ENCODE data around the gene MAN2A2.
"Not testable (repeated sequence)": the region's sequence is repeated elsewhere in the genome, so short reads cannot be mapped to it uniquely, and the experiment has no call there.

Gene MAN2A2

DNA sequence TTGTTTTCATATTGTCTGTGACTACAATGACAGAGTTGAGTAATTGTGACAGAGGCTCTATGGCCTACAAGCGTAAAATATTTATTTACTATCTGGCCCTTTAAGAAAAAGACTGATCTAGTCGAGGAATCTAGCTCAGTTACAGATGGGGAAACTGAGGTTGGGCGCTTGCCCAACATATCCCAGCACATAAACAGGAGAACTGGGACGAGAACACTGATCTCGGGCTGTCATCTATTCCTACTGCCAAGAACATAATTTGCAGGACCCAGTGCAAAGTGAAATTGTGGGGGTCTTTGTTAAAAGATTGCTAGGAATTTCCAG lies 16.8 kb upstream of the MAN2A2 start:
- H3K4me3 Mint-ChIP-seq, result no peak overlapping the region
- no peaks in the 10 kb centered on the region for H3K9me3 Mint-ChIP-seq
- ATAC-seq, result no peak
- H3K27ac Mint-ChIP-seq, result peak overlapping the region; percentile 72
- peaks cover 92% of the 10 kb centered on the region for H3K36me3 Mint-ChIP-seq
- peaks cover 63% of the 10 kb centered on the region for H3K4me1 Mint-ChIP-seq
- no peak for DNase-seq (ENCODE audit: low spot score in 2 of 2)

DNA sequence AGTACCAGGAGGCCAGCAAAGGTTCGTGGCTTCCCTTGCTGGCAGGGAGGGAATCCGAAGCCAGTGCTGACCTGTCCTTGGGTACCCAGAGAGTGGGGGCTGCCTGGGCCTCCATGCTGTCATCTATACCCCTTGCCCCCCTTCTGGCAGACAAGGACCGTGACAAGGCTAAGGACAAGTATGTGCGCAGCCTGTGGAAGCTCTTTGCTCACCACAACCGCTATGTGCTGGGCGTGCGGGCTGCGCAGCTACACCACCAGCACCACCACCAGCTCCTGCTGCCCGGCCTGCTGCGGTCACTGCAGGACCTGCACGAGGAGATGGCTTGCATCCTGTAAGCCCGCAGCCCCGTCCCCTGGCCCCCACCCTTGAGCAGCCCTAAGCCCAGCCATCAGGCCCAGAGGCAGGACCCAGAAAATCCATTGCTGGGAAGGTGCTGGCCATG lies 16.0 kb upstream of the MAN2A2 start:
- Mint-ChIP-seq H3K4me3 (no peak overlapping the region), H3K27ac (peak overlapping the region; percentile 34), H3K4me1 (peaks cover 56% of the 10 kb centered on the region), H3K36me3 (peaks cover 92% of the 10 kb centered on the region), H3K9me3 (no peaks in the 10 kb centered on the region)
- DNase-seq (ENCODE audit: low spot score in 2 of 2) (no peak), ATAC-seq (no peak)

DNA sequence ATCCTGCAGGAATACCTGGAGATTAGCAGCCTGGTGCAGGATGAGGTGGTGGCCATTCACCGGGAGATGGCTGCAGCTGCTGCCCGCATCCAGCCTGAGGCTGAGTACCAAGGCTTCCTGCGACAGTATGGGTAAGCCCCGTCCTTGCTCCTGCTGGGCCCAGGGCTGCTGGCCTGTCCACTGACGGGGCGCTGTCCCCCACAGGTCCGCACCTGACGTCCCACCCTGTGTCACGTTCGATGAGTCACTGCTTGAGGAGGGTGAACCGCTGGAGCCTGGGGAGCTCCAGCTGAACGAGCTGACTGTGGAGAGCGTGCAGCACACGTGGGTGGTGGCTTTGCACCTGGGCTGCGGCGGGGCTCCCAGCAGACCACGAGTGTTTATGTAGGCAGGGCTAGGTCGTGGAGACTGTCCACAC lies 13.8 kb upstream of the MAN2A2 start:
- Mint-ChIP-seq H3K4me1 (peaks cover 45% of the 10 kb centered on the region), H3K36me3 (peaks cover 93% of the 10 kb centered on the region), H3K9me3 (no peaks in the 10 kb centered on the region), H3K27ac (peak overlapping the region; percentile 77), H3K4me3 (peak overlapping the region; percentile 20)
- DNase-seq (ENCODE audit: low spot score in 2 of 2) (peak in 1 of 2 donors; percentile 64), ATAC-seq (peak; percentile 62)

DNA sequence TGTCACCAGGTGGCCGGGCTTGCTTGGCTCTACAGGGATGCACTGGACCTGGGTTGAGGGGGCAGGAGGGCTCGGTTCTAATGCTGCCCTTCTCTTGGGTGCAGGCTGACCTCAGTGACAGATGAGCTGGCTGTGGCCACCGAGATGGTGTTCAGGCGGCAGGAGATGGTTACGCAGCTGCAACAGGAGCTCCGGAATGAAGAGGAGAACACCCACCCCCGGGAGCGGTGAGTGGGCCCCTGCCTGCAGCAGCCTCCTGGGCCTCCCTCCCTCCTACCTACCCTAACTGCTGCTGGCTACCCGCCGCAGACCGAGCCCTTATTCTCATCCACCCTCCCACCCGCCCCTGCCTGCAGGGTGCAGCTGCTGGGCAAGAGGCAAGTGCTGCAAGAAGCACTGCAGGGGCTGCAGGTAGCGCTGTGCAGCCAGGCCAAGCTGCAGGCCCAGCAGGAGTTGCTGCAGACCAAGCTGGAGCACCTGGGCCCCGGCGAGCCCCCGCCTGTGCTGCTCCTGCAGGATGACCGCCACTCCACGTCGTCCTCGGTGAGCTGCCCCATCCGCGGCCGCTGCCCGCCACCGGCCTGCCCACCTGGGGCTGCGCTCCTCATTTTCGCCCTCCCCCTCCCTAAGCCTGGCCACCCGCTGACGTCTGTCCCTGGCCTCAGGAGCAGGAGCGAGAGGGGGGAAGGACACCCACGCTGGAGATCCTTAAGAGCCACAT lies 13.2 kb upstream of the MAN2A2 start:
- DNase-seq (ENCODE audit: low spot score in 2 of 2), result peak in 1 of 2 donors; percentile 59
- no peak for ATAC-seq
- Mint-ChIP-seq H3K9me3 (no peaks in the 10 kb centered on the region), H3K36me3 (peaks cover 93% of the 10 kb centered on the region), H3K27ac (peak overlapping the region; percentile 77), H3K4me3 (peak overlapping the region; percentile 20), H3K4me1 (peaks cover 42% of the 10 kb centered on the region)

DNA sequence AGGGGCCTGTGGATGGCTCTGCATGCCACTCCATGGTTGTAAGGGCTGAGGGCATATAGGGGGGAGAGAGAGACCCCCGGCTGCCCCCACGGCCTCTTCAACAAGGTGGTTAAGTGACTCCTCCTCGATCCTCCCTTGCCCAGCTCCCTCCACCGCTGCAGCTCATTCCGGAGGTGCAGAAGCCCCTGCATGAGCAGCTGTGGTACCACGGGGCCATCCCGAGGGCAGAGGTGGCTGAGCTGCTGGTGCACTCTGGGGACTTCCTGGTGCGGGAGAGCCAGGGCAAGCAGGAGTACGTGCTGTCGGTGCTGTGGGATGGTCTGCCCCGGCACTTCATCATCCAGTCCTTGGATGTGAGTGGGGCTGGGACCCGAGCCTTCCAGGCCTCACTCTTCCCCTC lies 12.3 kb upstream of the MAN2A2 start:
- H3K9me3 Mint-ChIP-seq, result no peaks in the 10 kb centered on the region
- no peak overlapping the region for H3K4me3 Mint-ChIP-seq
- H3K36me3 Mint-ChIP-seq, result peaks cover 93% of the 10 kb centered on the region
- H3K27ac Mint-ChIP-seq, result no peak overlapping the region
- DNase-seq (ENCODE audit: low spot score in 2 of 2) (no peak), ATAC-seq (no peak)
- peaks cover 33% of the 10 kb centered on the region for H3K4me1 Mint-ChIP-seq

DNA sequence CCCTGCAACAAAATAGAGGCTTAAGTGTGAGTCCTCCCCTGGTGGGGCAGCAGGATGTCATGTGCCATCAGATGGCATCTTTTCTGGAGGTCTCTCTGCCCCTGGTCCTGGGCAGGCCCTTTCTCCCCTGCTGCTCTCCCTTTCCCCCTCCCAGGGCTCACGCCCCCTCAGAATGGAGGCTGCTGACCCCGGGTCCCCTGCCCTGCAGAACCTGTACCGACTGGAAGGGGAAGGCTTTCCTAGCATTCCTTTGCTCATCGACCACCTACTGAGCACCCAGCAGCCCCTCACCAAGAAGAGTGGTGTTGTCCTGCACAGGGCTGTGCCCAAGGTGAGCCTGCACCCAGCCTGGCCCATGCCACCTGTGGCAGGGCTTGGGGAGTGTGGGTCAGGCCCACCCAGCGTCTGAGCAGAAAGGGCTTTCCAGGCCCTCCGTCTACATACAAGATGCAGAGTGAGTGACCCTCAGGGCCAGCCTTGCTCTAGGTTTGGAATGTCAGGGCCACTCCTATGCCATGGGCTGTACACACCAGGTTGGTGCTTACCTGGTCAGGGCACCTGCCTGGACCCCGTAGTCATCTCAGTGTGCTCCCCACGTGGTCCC lies 11.7 kb upstream of the MAN2A2 start:
- Mint-ChIP-seq H3K4me3 (no peak overlapping the region), H3K36me3 (peaks cover 95% of the 10 kb centered on the region), H3K9me3 (no peaks in the 10 kb centered on the region), H3K4me1 (peaks cover 27% of the 10 kb centered on the region), H3K27ac (no peak overlapping the region)
- ATAC-seq, result no peak
- no peak for DNase-seq (ENCODE audit: low spot score in 2 of 2)

DNA sequence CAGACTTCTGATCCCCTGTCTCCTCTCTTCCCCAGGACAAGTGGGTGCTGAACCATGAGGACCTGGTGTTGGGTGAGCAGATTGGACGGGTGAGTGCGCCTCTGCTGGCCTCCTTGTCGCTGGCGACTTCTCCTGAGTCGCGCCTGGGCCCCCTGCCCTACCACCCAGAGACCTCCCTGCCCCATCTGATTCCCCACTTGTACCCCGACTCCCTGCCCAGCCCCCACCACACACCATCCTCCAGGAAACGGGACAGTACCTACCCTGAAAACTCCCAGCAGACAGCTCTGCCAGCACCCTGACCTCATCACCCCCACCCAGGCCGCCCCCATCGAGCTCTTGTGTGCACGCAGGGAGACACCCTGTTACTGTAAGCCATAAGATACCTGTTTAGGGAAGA lies 11.1 kb upstream of the MAN2A2 start:
- H3K36me3 Mint-ChIP-seq, result peaks cover 92% of the 10 kb centered on the region
- H3K9me3 Mint-ChIP-seq, result no peaks in the 10 kb centered on the region
- ATAC-seq (no peak), DNase-seq (ENCODE audit: low spot score in 2 of 2) (no peak)
- no peak overlapping the region for H3K4me3 Mint-ChIP-seq
- H3K4me1 Mint-ChIP-seq, result peaks cover 24% of the 10 kb centered on the region
- no peak overlapping the region for H3K27ac Mint-ChIP-seq

DNA sequence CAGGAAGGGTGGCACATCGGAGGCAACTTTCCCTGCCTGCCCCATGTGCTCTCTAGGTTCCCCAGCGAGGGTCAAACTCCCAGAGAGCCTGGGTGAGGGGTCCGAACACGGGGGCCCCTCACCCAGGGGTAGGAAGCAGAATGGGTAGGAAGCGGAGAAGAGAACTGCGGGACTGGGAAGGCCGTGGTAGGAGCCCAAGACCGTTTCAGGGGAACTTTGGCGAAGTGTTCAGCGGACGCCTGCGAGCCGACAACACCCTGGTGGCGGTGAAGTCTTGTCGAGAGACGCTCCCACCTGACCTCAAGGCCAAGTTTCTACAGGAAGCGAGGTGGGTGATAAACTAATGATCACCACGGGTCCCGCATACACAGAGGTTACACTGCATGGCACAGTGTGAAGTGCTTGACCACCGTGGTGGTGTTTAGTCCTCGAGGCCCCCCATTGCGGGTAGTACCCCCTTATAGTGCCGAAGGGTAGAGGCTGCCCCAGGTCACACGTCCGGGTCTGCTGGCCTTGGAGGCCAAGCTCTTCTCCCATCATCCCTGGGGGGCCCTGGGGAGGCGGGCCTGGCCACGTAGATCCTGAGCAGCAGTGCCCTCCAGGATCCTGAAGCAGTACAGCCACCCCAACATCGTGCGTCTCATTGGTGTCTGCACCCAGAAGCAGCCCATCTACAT lies 10.5 kb upstream of the MAN2A2 start:
- DNase-seq (ENCODE audit: low spot score in 2 of 2) (no peak), ATAC-seq (no peak)
- Mint-ChIP-seq H3K9me3 (no peaks in the 10 kb centered on the region), H3K4me1 (peaks cover 20% of the 10 kb centered on the region), H3K27ac (no peak overlapping the region), H3K4me3 (no peak overlapping the region), H3K36me3 (peaks cover 86% of the 10 kb centered on the region)

DNA sequence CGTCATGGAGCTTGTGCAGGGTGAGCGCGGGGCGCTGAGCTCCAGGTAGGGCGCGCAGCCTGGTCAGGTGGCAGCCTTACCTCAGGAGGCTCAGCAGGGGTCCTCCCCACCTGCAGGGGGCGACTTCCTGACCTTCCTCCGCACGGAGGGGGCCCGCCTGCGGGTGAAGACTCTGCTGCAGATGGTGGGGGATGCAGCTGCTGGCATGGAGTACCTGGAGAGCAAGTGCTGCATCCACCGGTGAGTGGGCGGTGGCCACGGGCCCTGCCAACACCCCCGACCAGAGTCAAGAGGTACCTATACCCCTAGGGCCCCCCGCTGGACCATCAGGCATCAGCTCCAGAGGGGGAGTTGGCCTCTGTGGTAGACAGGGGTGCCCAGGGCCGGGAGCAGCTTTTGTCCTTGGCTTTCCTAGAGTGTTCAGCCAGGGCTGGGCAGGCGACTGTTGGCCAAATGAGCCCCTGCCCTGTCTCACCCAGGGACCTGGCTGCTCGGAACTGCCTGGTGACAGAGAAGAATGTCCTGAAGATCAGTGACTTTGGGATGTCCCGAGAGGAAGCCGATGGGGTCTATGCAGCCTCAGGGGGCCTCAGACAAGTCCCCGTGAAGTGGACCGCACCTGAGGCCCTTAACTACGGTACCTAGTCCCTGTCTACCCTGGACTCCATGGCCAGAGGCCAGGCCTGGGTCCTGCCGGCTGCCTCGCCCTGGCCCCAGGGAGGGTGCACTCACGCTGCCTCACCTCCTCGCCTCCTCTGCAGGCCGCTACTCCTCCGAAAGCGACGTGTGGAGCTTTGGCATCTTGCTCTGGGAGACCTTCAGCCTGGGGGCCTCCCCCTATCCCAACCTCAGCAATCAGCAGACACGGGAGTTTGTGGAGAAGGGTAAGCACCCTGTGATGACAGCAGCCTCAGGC lies 9.7 kb upstream of the MAN2A2 start:
- ATAC-seq (no peak), DNase-seq (ENCODE audit: low spot score in 2 of 2) (no peak)
- H3K4me1 Mint-ChIP-seq, result peaks cover 12% of the 10 kb centered on the region
- no peak overlapping the region for H3K27ac Mint-ChIP-seq
- H3K4me3 Mint-ChIP-seq, result no peak overlapping the region
- peaks cover 78% of the 10 kb centered on the region for H3K36me3 Mint-ChIP-seq
- H3K9me3 Mint-ChIP-seq, result no peaks in the 10 kb centered on the region

DNA sequence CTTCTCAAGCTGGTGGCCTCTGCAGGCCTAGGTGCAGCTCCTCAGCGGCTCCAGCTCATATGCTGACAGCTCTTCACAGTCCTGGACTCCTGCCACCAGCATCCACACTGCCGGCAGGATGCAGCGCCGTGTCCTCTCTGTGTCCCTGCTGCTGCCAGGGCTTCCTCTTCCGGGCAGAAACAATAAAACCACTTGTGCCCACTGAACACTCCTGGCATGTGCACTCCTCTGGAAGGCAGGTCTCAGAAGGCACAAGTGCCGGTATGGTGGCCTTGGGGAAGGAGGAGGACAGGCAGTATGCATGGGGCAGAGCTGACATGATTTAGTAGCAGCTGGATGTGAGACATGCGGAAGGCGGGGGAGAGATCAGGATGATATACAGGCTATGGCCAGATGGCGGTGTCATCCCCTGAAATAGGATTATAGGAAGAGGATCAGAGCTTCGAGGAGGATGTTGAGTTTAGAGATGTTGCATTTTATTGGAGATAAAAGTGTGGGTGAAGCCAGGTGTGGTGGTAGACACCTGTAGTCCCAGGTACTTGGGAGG lies 7.5 kb upstream of the MAN2A2 start:
- H3K4me1 Mint-ChIP-seq, result peaks cover 5% of the 10 kb centered on the region
- no peak for ATAC-seq
- peaks cover 57% of the 10 kb centered on the region for H3K36me3 Mint-ChIP-seq

DNA sequence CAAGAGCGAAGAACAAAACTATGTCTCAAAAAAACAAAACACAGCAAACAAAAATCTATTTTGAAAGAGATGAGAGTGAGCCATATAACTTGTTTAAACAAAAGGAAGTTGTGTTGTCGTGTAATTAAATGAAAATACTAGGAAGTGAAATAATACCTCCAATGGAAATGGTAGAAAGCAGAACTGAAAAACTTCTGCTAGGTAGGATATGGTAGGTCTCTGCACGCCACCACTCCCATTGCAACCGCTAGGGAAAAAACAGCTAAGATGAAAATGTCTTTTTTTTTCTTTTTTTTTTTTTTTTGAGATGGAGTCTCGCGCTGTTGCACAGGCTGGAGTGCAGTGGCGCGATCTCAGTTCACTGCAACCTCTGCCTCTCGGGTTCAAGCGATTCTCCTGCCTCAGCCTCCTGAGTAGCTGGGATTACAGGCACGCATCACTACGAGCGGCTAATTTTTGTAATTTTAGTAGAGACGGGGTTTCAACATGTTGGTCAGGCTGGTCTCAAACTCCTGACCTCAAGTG lies 5.9 kb upstream of the MAN2A2 start:
- H3K9me3 Mint-ChIP-seq; DNase-seq (ENCODE audit: low spot score in 2 of 2); H3K4me3 Mint-ChIP-seq; ATAC-seq; H3K27ac Mint-ChIP-seq: not testable (repeated sequence)
- Mint-ChIP-seq H3K36me3 (peaks cover 52% of the 10 kb centered on the region), H3K4me1 (peaks cover 17% of the 10 kb centered on the region)

More for the DNA sequence above, 7.5 kb upstream of the MAN2A2 start:
- Mint-ChIP-seq H3K4me3 (no peak overlapping the region), H3K9me3 (no peaks in the 10 kb centered on the region), H3K27ac (peak overlapping the region; percentile 56)
- DNase-seq (ENCODE audit: low spot score in 2 of 2), result no peak

DNA sequence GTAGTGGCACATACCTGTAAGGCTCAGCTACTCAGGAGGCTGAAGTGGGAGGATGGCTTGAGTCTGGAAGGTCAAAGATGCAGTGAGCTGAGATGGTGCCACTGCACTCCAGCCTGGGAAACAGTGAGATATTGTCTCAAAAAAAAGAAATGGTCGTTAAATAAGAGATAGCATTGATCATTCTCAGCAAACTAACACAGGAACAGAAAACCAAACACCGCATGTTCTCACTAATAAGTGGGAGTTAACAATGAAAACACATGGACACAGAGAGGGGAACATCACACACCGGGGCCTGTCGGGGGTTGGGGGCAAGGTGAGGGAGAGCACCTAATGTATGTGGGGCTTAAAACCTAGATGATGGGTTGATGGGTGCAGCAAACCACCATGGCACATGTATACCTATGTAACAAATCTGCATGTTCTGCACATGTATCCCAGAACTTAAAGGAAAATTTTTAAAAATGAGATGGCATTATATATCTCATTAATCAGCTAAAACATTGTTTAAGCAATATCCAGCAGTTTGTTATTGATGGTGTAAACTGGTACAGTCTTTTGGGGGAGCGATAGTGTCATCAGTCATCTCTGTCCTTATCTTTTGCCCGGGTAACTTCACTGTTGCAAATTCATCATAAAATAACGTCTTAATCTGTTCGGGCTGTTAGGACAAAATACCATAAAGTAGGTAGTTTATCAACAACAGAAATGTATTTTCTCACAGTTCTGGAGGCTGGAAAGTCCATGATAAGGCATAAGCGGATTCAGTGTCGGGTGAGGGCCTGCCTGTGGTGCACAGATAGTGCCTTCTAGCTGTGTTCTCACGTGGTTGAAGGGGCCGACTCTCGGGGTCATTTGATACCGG lies 1.7 kb upstream of the MAN2A2 start:
- Mint-ChIP-seq H3K27ac (peak overlapping the region; percentile 82), H3K9me3 (no peaks in the 10 kb centered on the region), H3K4me1 (peaks cover 40% of the 10 kb centered on the region), H3K36me3 (peaks cover 41% of the 10 kb centered on the region), H3K4me3 (peak overlapping the region; percentile 89)
- ATAC-seq (no peak), DNase-seq (ENCODE audit: low spot score in 2 of 2) (peak in 1 of 2 donors; percentile 63)

DNA sequence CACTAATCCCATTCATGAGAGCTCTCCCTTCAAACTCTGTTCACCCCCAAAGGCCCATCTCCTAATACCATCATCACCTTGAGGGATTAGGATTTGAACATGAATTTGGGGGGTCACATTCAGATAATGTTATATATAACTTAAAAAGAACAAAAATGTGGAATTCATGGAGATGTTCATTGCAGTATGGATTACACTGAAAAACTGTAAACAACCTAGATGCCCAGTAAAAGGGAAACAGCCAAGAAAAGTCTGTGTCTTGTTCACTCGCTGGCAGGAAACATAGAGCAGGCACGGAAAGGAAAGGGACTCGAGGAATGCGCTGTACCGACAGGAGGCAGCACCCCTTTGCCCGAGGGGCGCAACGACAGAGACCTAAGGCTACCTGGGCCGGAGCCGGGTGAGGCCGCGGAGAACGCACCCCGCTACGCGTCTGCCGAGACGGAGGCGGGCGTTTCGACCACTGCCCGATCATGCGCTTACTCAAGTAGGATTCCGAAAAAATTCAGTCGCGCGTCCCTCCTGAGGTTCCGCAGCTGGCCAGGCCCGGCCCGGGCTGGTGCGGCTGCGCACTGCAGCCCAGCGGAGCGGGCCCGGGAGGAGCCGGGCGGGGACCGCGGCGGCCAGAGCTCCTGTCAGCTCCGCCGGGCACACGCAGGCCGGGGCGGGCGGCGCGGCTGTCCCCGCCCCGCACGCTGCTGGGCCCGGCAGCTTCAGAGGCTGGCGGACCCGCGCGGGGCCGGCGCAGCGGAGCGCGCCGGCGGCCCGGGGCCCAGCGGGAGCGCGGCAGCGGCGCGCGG lies 862 bp upstream of the MAN2A2 start:
- Mint-ChIP-seq H3K27ac (peak overlapping the region; percentile 82), H3K4me1 (peaks cover 40% of the 10 kb centered on the region), H3K36me3 (peaks cover 46% of the 10 kb centered on the region), H3K9me3 (no peaks in the 10 kb centered on the region), H3K4me3 (peak overlapping the region; percentile 89)
- peak; percentile 60 to 88 for DNase-seq (ENCODE audit: low spot score in 2 of 2)
- ATAC-seq, result peak; percentile 84
